Endothelial cell of umbilical vein (primary cell): ENCODE results near the gene MUC3A. TPM values are rescaled to one million over a fixed set of nuclear protein-coding genes. Genes with fewer than 3 reads are reported as not detected.

Experiments used
- BruUV-seq: library from RNA; stranded (reverse); fragments of 400-500 nt; replicated peaks from 2 replicates; lab custom pipeline; 2021; lab: Mats Ljungman, UMichigan
- CTCF ChIA-PET: fragments of 300-600, 350-600 bp; sonication (Branson Sonifier 250); formaldehyde crosslinking; loops from one replicate; lab custom pipeline; 2021; ENCODE audit warnings: antibody characterized with exemption, inconsistent platforms; lab: Charles Lee
- POLR2A ChIA-PET: fragments of 300-600, 350-600 bp; sonication (Branson Sonifier 250); formaldehyde crosslinking; loops from one replicate; lab custom pipeline; 2021; ENCODE audit warnings: antibody characterized with exemption, inconsistent platforms; lab: Charles Lee
- DNase-seq: peaks from one replicate; pipeline ENCODE4 v3.0.0-alpha.2; 2011; ENCODE audit warnings: low read depth, low spot score
- FAIRE-seq: peaks from 2 replicates; lab custom pipeline; 2011; peaks lifted over from hg19 to GRCh38; lab: Jason Lieb, UNC
- H2AFZ ChIP-seq: 2 replicates; pipeline ENCODE4 v1.6.0; 2012; ENCODE audit warnings: low read depth, low read length, control low read depth, inconsistent platforms
- H3K27ac ChIP-seq: 2 replicates; pipeline ENCODE4 v1.5.1; 2011; ENCODE audit warnings: low read depth, mild to moderate bottlenecking, control low read depth, low read length, moderate library complexity; ENCODE audit not compliant: insufficient read depth
- H3K27me3 ChIP-seq, 2 experiments: 2 replicates each; pipeline versions ENCODE4 v1.6.0 to v1.6.1; 2011; ENCODE audit warnings: low read length in 2 of 2, mixed read lengths in 1 of 2; ENCODE audit not compliant: control insufficient read depth in 2 of 2, insufficient read depth in 2 of 2
- H3K36me3 ChIP-seq, 2 experiments: 2 replicates in 1 of 2; 3 replicates in 1 of 2; pipeline ENCODE4 v1.5.1; 2011; ENCODE audit warnings: low read length in 2 of 2, mild to moderate bottlenecking in 1 of 2, moderate library complexity in 1 of 2; ENCODE audit not compliant: control insufficient read depth in 2 of 2, insufficient read depth in 2 of 2; ENCODE audit errors: extremely low read depth in 1 of 2
- H3K4me1 ChIP-seq: 3 replicates; pipeline ENCODE4 v1.5.1; 2011; ENCODE audit warnings: mild to moderate bottlenecking, low read length; ENCODE audit not compliant: control insufficient read depth, insufficient read depth; ENCODE audit errors: extremely low read depth
- H3K4me2 ChIP-seq: 2 replicates; pipeline ENCODE4 v1.6.1; 2011; ENCODE audit warnings: low read length, control low read depth, mixed read lengths; ENCODE audit not compliant: insufficient read depth
- H3K4me3 ChIP-seq, 3 experiments: fragments of 200-600 bp in 1 of 3; sonication (generic), shearing (Covaris generic) in 1 of 3; replicated peaks in 1 of 3; 2 replicates each; pipeline ENCODE4 v1.5.1; 2011 to 2016; ENCODE audit warnings: control low read depth in 3 of 3, low read length in 3 of 3, mild to moderate bottlenecking in 2 of 3, inconsistent platforms in 1 of 3, low read depth in 1 of 3, moderate library complexity in 1 of 3; ENCODE audit not compliant: insufficient read depth in 1 of 3
- H3K79me2 ChIP-seq: 2 replicates; pipeline ENCODE4 v1.6.0; 2012; ENCODE audit warnings: low read length, inconsistent platforms; ENCODE audit not compliant: control insufficient read depth, insufficient read depth
- H3K9ac ChIP-seq: replicated peaks from 2 replicates; pipeline ENCODE3; 2011; ENCODE audit warnings: low read length, control low read depth; ENCODE audit not compliant: insufficient read depth; ENCODE audit errors: extremely low read depth
- H3K9me1 ChIP-seq: replicated peaks from 3 replicates; pipeline ENCODE4 v1.6.0; 2011; ENCODE audit warnings: mild to moderate bottlenecking, low read length; ENCODE audit not compliant: control insufficient read depth, insufficient read depth; ENCODE audit errors: extremely low read depth
- H3K9me3 ChIP-seq: replicated peaks from 2 replicates; pipeline ENCODE4 v1.5.1; 2012; ENCODE audit warnings: low read length, inconsistent platforms; ENCODE audit not compliant: control insufficient read depth, insufficient read depth
- H4K20me1 ChIP-seq: replicated peaks from 2 replicates; pipeline ENCODE3; 2011; ENCODE audit warnings: mild to moderate bottlenecking, low read length; ENCODE audit not compliant: control insufficient read depth, insufficient read depth; ENCODE audit errors: extremely low read depth
- EZH2 ChIP-seq: IDR thresholded peaks from 2 replicates; pipeline ENCODE4 v1.6.1; 2012; ENCODE audit warnings: borderline replicate concordance, low read depth, mild to moderate bottlenecking, moderate library complexity, low read length, inconsistent platforms; ENCODE audit not compliant: severe bottlenecking
- FOS ChIP-seq: IDR thresholded peaks from 2 replicates; pipeline ENCODE4 v1.6.1; 2011; ENCODE audit warnings: mild to moderate bottlenecking, low read length, moderate library complexity, borderline replicate concordance; ENCODE audit not compliant: insufficient read depth
- GATA2 ChIP-seq: IDR thresholded peaks from 2 replicates; pipeline ENCODE4 v1.7.0; 2011; ENCODE audit warnings: low read depth, mild to moderate bottlenecking, moderate library complexity, mixed read lengths, low read length; ENCODE audit not compliant: insufficient read length, insufficient read depth
- JUN ChIP-seq: IDR thresholded peaks from 2 replicates; pipeline ENCODE4 v1.6.1; 2011; ENCODE audit warnings: borderline replicate concordance, low read depth; ENCODE audit not compliant: insufficient read length, insufficient read depth
- MYC ChIP-seq: IDR thresholded peaks from one replicate; pipeline ENCODE4 v1.6.1; 2011; ENCODE audit warnings: mild to moderate bottlenecking, low read depth, low read length
- POLR2A ChIP-seq: IDR thresholded peaks from 2 replicates; pipeline ENCODE4 v1.6.1; 2012; ENCODE audit warnings: low read depth, mild to moderate bottlenecking, control low read depth, low read length
- POLR2AphosphoS5 ChIP-seq: IDR thresholded peaks from 2 replicates; pipeline ENCODE4 v1.6.1; 2012; ENCODE audit warnings: low read depth, mild to moderate bottlenecking, control low read depth, low read length, moderate library complexity; ENCODE audit not compliant: insufficient read depth
- dilution Hi-C: fragments of 300-500 bp; cut with MboI; formaldehyde crosslinking; loops from one replicate; pipeline ENCODE4 v1.15.0; 2019; ENCODE audit warnings: low sequenced_read_pairs; ENCODE audit not compliant: extremely low pct_ligation_motif_present
- intact Hi-C: fragments of 100-400 bp; cut with micrococcal nuclease; formaldehyde crosslinking; loops from one replicate; pipeline ENCODE4 v1.10.0; 2022
- polyA plus RNA-seq, 4 experiments: library from polyadenylated mRNA; depleted of rRNA in 3 of 4; stranded (reverse) in 3 of 4; unstranded in 1 of 4; fragments of >200 nt; gene quantifications; 2 replicates each; pipeline versions ENCODE4 v1.2.1 to v1.2.3, GENCODE V29; 2011 to 2012; ENCODE audit warnings: missing spikeins in 1 of 4
- total RNA-seq: library from RNA; stranded (reverse); gene quantifications from 2 replicates; pipeline ENCODE4 v1.2.3, GENCODE V29; 2021
- TF ChIP-seq, protein P1 (sequence below), 2 donors: IDR thresholded peaks; 1 replicate in 1 of 2; 2 replicates in 1 of 2; pipeline ENCODE4 v1.5.1; 2011; ENCODE audit warnings: low read length in 2 of 2, mild to moderate bottlenecking in 2 of 2, moderate library complexity in 2 of 2, control low read depth in 1 of 2, inconsistent platforms in 1 of 2, low read depth in 1 of 2; ENCODE audit not compliant: insufficient read depth in 1 of 2; ENCODE audit errors: extremely low read depth in 1 of 2
- TF ChIP-seq, protein P2 (sequence below): IDR thresholded peaks from 2 replicates; pipeline ENCODE4 v1.6.1; 2011; ENCODE audit not compliant: insufficient read depth, insufficient read length

Gene MUC3A
- total and polyA plus RNA-seq, 2 donors (not counting 3 experiments of a cell fraction or from before 2014, with no cell fraction given): not detected

DNA sequence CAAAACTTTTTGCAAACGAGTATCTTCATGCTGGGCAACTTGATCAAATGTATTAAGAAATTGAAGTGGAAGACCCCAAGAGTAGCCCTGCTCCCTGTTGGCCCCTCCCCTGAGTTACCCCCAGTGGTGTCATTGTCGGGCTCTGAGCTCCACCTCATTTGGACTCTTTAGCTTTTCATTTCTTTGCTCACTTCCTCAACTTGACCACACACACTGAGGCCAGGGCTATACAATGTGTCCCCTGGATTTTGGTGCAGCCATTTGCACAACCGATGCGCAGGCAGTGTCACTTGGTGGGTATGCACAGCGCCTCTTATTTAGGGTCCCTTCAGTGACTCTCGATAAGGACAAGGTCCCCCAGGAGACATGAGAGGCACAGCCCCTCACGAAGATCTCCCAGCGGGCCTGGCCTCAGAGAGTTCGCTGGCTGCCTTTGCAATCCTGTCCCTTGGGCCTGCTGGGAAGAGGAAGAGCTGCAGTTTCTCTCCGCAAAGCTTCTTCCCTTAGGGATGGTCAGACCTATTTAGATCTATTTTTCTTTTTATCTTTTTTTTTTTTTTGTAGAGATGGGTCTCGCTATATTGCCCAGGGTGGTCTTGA, 2.5 kb upstream of the MUC3A start:
- no peak overlapping the region for H2AFZ ChIP-seq
- DNase-seq (no peak), FAIRE-seq (no peak)
- H3K4me3 ChIP-seq: no peak overlapping the region
- H3K9me3 ChIP-seq: no peaks in the 10 kb centered on the region
- H4K20me1 ChIP-seq: no peaks in the 10 kb centered on the region
- no peak overlapping the region for H3K27ac ChIP-seq
- H3K9me1 ChIP-seq: no peaks in the 10 kb centered on the region
- H3K4me1 ChIP-seq: peaks cover 6% of the 10 kb centered on the region
- CTCF ChIA-PET: no interaction called here
- TF ChIP-seq FOS (no peak), POLR2AphosphoS5 (no peak), MYC (no peak), POLR2A (no peak), JUN (no peak), EZH2 (no peak), GATA2 (no peak)
- TF ChIP-seq, protein P1, sequence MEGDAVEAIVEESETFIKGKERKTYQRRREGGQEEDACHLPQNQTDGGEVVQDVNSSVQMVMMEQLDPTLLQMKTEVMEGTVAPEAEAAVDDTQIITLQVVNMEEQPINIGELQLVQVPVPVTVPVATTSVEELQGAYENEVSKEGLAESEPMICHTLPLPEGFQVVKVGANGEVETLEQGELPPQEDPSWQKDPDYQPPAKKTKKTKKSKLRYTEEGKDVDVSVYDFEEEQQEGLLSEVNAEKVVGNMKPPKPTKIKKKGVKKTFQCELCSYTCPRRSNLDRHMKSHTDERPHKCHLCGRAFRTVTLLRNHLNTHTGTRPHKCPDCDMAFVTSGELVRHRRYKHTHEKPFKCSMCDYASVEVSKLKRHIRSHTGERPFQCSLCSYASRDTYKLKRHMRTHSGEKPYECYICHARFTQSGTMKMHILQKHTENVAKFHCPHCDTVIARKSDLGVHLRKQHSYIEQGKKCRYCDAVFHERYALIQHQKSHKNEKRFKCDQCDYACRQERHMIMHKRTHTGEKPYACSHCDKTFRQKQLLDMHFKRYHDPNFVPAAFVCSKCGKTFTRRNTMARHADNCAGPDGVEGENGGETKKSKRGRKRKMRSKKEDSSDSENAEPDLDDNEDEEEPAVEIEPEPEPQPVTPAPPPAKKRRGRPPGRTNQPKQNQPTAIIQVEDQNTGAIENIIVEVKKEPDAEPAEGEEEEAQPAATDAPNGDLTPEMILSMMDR (IDR thresholded peaks at IDR 0.05; ENCODE audit: extremely low read depth in 1 of 2, insufficient read depth in 1 of 2, low read depth in 1 of 2, low read length in 2 of 2): no peak
- TF ChIP-seq, protein P2, sequence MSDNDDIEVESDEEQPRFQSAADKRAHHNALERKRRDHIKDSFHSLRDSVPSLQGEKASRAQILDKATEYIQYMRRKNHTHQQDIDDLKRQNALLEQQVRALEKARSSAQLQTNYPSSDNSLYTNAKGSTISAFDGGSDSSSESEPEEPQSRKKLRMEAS: no peak
- peaks cover 0 to 11% of the 10 kb centered on the region in 2 experiments for H3K27me3 ChIP-seq
- intact Hi-C loops (no loop called here), dilution Hi-C loops (no loop called here)
- POLR2A ChIA-PET: no interaction called here
- H3K9ac ChIP-seq: no peak overlapping the region
- H3K79me2 ChIP-seq: no peaks in the 10 kb centered on the region
- no peaks in the 10 kb centered on the region for H3K36me3 ChIP-seq
- no peak overlapping the region for H3K4me2 ChIP-seq
- BruUV-seq: no TSS peak
